Measurements from ENCODE around the gene GPI.

GRCh38 chr19:34411216-34411615, 46.2 kb downstream of the GPI start:
- TF ChIP-seq MYBL2 (IDR thresholded peaks at IDR 0.05; ENCODE audit: low read depth) (no peak), MYBL2 (CRISPR knock-in tag; IDR thresholded peaks at IDR 0.05; ENCODE audit: borderline replicate concordance) (no peak), KAT2B (IDR thresholded peaks at IDR 0.05; ENCODE audit: low read depth, low read length) (no peak), MCM2 (IDR thresholded peaks at IDR 0.05; ENCODE audit: low read depth) (no peak), POLR3A (IDR thresholded peaks at IDR 0.05; ENCODE audit: borderline replicate concordance, extremely low read depth, insufficient read depth, insufficient read length) (no peak), POLR2A (conservative IDR thresholded peaks at IDR 0.05) (no peak), SREBF1 (IDR thresholded peaks at IDR 0.05; ENCODE audit: borderline replicate concordance, low read depth, low read length) (no peak), CHD4 (IDR thresholded peaks at IDR 0.05; ENCODE audit: insufficient read depth, insufficient replicate concordance, low read depth, low read length, poor library complexity, severe bottlenecking) (no peak), GABPA (tag; conservative IDR thresholded peaks at IDR 0.05; ENCODE audit: low read depth) (no peak), CTCF (IDR thresholded peaks at IDR 0.05 in 2 of 3, conservative IDR thresholded peaks at IDR 0.05 in 1 of 3; ENCODE audit: insufficient read depth in 2 of 3, low read depth in 1 of 3, low read length in 3 of 3) (no peak), SP1 (CRISPR knock-in tag; IDR thresholded peaks at IDR 0.05) (no peak), HDAC6 (IDR thresholded peaks at IDR 0.05; ENCODE audit: low read depth, low read length) (no peak), REST (IDR thresholded peaks at IDR 0.05; ENCODE audit: borderline replicate concordance) (no peak), REST (CRISPR knock-in tag; IDR thresholded peaks at IDR 0.05; ENCODE audit: low read depth) (no peak)
- TF ChIP-seq, protein P1, sequence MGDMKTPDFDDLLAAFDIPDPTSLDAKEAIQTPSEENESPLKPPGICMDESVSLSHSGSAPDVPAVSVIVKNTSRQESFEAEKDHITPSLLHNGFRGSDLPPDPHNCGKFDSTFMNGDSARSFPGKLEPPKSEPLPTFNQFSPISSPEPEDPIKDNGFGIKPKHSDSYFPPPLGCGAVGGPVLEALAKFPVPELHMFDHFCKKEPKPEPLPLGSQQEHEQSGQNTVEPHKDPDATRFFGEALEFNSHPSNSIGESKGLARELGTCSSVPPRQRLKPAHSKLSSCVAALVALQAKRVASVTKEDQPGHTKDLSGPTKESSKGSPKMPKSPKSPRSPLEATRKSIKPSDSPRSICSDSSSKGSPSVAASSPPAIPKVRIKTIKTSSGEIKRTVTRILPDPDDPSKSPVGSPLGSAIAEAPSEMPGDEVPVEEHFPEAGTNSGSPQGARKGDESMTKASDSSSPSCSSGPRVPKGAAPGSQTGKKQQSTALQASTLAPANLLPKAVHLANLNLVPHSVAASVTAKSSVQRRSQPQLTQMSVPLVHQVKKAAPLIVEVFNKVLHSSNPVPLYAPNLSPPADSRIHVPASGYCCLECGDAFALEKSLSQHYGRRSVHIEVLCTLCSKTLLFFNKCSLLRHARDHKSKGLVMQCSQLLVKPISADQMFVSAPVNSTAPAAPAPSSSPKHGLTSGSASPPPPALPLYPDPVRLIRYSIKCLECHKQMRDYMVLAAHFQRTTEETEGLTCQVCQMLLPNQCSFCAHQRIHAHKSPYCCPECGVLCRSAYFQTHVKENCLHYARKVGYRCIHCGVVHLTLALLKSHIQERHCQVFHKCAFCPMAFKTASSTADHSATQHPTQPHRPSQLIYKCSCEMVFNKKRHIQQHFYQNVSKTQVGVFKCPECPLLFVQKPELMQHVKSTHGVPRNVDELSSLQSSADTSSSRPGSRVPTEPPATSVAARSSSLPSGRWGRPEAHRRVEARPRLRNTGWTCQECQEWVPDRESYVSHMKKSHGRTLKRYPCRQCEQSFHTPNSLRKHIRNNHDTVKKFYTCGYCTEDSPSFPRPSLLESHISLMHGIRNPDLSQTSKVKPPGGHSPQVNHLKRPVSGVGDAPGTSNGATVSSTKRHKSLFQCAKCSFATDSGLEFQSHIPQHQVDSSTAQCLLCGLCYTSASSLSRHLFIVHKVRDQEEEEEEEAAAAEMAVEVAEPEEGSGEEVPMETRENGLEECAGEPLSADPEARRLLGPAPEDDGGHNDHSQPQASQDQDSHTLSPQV (IDR thresholded peaks at IDR 0.05), result no peak

Measured in K562 (cell line).